Mesendoderm (in vitro differentiated cells): ENCODE results near the gene INCA1.

ENCODE experiments used
- DNase-seq: peaks from one replicate; pipeline ENCODE4 v3.0.0; 2013
- H2AK5ac ChIP-seq: 2 replicates; pipeline ENCODE4 v1.6.1; 2013; ENCODE audit warnings: low read length, inconsistent platforms
- H2BK120ac ChIP-seq: 2 replicates; pipeline ENCODE4 v1.6.1; 2013; ENCODE audit warnings: low read depth, mild to moderate bottlenecking, low read length, moderate library complexity, mixed read lengths
- H2BK15ac ChIP-seq: replicated peaks from 2 replicates; pipeline ENCODE4 v1.6.1; 2013; ENCODE audit warnings: low read depth, mild to moderate bottlenecking, moderate library complexity
- H2BK5ac ChIP-seq: 2 replicates; pipeline ENCODE4 v1.6.1; 2013; ENCODE audit warnings: low read length, inconsistent platforms
- H3K18ac ChIP-seq: 2 replicates; pipeline ENCODE4 v1.6.1; 2013; ENCODE audit warnings: mild to moderate bottlenecking, low read length, mixed read lengths
- H3K23ac ChIP-seq: one replicate; pipeline ENCODE4 v1.6.1; 2013; ENCODE audit warnings: low read length
- H3K27ac ChIP-seq: 2 replicates; pipeline ENCODE4 v1.5.1; 2013; ENCODE audit warnings: low read depth, mild to moderate bottlenecking, inconsistent platforms, low read length, moderate library complexity
- H3K27me3 ChIP-seq: 2 replicates; pipeline ENCODE4 v1.6.1; 2013; ENCODE audit warnings: low read length, control low read depth, mild to moderate bottlenecking, inconsistent platforms; ENCODE audit not compliant: insufficient read depth, poor library complexity
- H3K36me3 ChIP-seq: 2 replicates; pipeline ENCODE4 v1.6.1; 2013; ENCODE audit warnings: low read length, inconsistent platforms; ENCODE audit not compliant: control insufficient read depth, insufficient read depth
- H3K4ac ChIP-seq: one replicate; pipeline ENCODE4 v1.6.1; 2013; ENCODE audit warnings: low read depth, mild to moderate bottlenecking, low read length, moderate library complexity
- H3K4me1 ChIP-seq: 2 replicates; pipeline ENCODE4 v1.6.1; 2013; ENCODE audit warnings: low read depth, low read length, inconsistent platforms; ENCODE audit not compliant: control insufficient read depth
- H3K4me2 ChIP-seq: 2 replicates; pipeline ENCODE4 v1.6.1; 2013; ENCODE audit warnings: low read length
- H3K4me3 ChIP-seq: 2 replicates; pipeline ENCODE4 v1.5.1; 2013; ENCODE audit warnings: mild to moderate bottlenecking, low read length
- H3K56ac ChIP-seq: one replicate; pipeline ENCODE4 v1.6.1; 2013; ENCODE audit warnings: low read length
- H3K79me1 ChIP-seq: 2 replicates; pipeline ENCODE4 v1.6.1; 2013; ENCODE audit warnings: low read length, inconsistent platforms
- H3K79me2 ChIP-seq: 2 replicates; pipeline ENCODE4 v1.6.1; 2013; ENCODE audit warnings: mild to moderate bottlenecking, low read length; ENCODE audit not compliant: control insufficient read depth, insufficient read depth
- H3K9ac ChIP-seq: 2 replicates; pipeline ENCODE4 v1.6.1; 2013; ENCODE audit warnings: low read length, inconsistent platforms
- H4K5ac ChIP-seq: one replicate; pipeline ENCODE4 v1.6.1; 2013; ENCODE audit warnings: low read length
- H4K8ac ChIP-seq: one replicate; pipeline ENCODE4 v1.6.1; 2013; ENCODE audit warnings: low read depth, mild to moderate bottlenecking, control low read depth, low read length, moderate library complexity
- WGBS: extraction: QIAGEN DNeasy Blood & Tissue Kit; methylation state at CpG from one replicate; pipeline ENCODE4 v1.1.7; 2013; ENCODE audit warnings: low lambda C conversion rate, missing lambda C conversion rate; ENCODE audit not compliant: insufficient coverage; ENCODE audit errors: extremely low coverage; 5-methylcytosine and 5-hydroxymethylcytosine counted together

Gene INCA1

GRCh38 chr17:5035315-5035714 is 38.0 kb upstream of the INCA1 start, which contains the start of gene SLC52A1:
SLC52A1 (minus strand) TSS chr17:5035426; CDS start chr17:5034606, 820 bp downstream.
- DNase-seq: no peak
- H3K56ac ChIP-seq: peak within 1 kb of the TSS; percentile 15
- no peak within 1 kb of the TSS for H4K5ac ChIP-seq
- no peaks in the 10 kb centered on the region for H3K36me3 ChIP-seq
- H3K4me3 ChIP-seq: no peak within 1 kb of the TSS
- H3K18ac ChIP-seq: no peak within 1 kb of the TSS
- H3K79me1 ChIP-seq: no peaks in the 10 kb centered on the region
- H3K23ac ChIP-seq: no peak within 1 kb of the TSS
- no CpG with 5 or more reads among the region's 24 CpGs for WGBS
- H2AK5ac ChIP-seq: no peak within 1 kb of the TSS
- no peak within 1 kb of the TSS for H3K4ac ChIP-seq
- H3K79me2 ChIP-seq: no peaks in the 10 kb centered on the region
- H3K27me3 ChIP-seq: no peaks in the 10 kb centered on the region
- no peak within 1 kb of the TSS for H2BK5ac ChIP-seq
- H3K4me2 ChIP-seq: no peak within 1 kb of the TSS
- H4K8ac ChIP-seq: no peak within 1 kb of the TSS
- H2BK15ac ChIP-seq: no peak within 1 kb of the TSS
- H3K27ac ChIP-seq: no peak within 1 kb of the TSS
- no peaks in the 10 kb centered on the region for H3K4me1 ChIP-seq
- no peak within 1 kb of the TSS for H2BK120ac ChIP-seq
- no peak within 1 kb of the TSS for H3K9ac ChIP-seq

- WGBS: no CpG with 5 or more reads among the region's 14 CpGs
- Histone ChIP-seq H2BK120ac (no peak overlapping the region), H3K4me3 (no peak overlapping the region), H3K23ac (no peak overlapping the region), H3K4me1 (no peaks in the 10 kb centered on the region), H3K79me1 (no peaks in the 10 kb centered on the region), H3K4ac (no peak overlapping the region), H3K36me3 (no peaks in the 10 kb centered on the region), H3K56ac (no peak overlapping the region), H3K9ac (no peak overlapping the region), H3K27ac (no peak overlapping the region), H4K5ac (no peak overlapping the region), H2AK5ac (no peak overlapping the region), H2BK5ac (no peak overlapping the region), H4K8ac (no peak overlapping the region), H2BK15ac (no peak overlapping the region), H3K79me2 (no peaks in the 10 kb centered on the region), H3K4me2 (no peak overlapping the region), H3K18ac (no peak overlapping the region), H3K27me3 (no peaks in the 10 kb centered on the region)
- DNase-seq: no peak
These were observed 37.3 kb upstream of the INCA1 start for GRCh38 chr17:5034651-5035050.

DNA sequence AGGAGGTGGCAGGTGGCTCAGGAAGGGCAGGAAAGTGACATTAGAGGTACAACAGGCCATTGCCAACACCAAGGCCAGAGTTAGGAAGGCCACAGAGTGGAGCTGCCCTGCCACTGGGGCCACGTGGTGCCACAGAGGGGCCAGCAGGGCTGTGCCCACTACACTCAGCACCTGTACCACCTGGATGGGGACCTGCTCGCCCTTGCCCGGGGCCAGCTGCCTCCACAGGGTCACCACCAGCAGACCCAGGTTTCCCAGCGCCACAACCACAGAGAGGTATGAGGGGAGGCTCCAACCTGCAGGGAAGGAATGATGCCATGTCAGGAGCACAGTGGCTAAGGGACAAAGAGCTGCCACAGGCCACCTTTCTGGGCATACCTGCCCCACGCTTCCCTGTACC is 36.7 kb upstream of the INCA1 start:
- Histone ChIP-seq H4K5ac (no peak overlapping the region), H3K79me1 (no peaks in the 10 kb centered on the region), H4K8ac (no peak overlapping the region), H3K79me2 (no peaks in the 10 kb centered on the region), H3K18ac (no peak overlapping the region), H3K4me1 (no peaks in the 10 kb centered on the region), H3K23ac (no peak overlapping the region), H3K4me3 (no peak overlapping the region), H3K9ac (no peak overlapping the region), H2BK15ac (no peak overlapping the region), H3K56ac (no peak overlapping the region), H2BK5ac (no peak overlapping the region), H3K27ac (no peak overlapping the region), H3K27me3 (no peaks in the 10 kb centered on the region), H3K36me3 (no peaks in the 10 kb centered on the region), H3K4ac (no peak overlapping the region), H3K4me2 (no peak overlapping the region), H2BK120ac (no peak overlapping the region), H2AK5ac (no peak overlapping the region)
- DNase-seq: no peak
- WGBS: no CpG with 5 or more reads among the region's 5 CpGs

GRCh38 chr17:5033352-5034015 is 36.2 kb upstream of the INCA1 start:
- Histone ChIP-seq H3K79me1 (no peaks in the 10 kb centered on the region), H3K4me2 (no peak overlapping the region), H3K36me3 (no peaks in the 10 kb centered on the region), H2BK15ac (no peak overlapping the region), H4K5ac (no peak overlapping the region), H4K8ac (no peak overlapping the region), H2BK120ac (no peak overlapping the region), H3K27ac (no peak overlapping the region), H3K9ac (no peak overlapping the region), H3K4me1 (no peaks in the 10 kb centered on the region), H3K4me3 (no peak overlapping the region), H3K18ac (no peak overlapping the region), H3K4ac (no peak overlapping the region), H2AK5ac (no peak overlapping the region), H3K79me2 (no peaks in the 10 kb centered on the region), H2BK5ac (no peak overlapping the region), H3K56ac (no peak overlapping the region), H3K23ac (no peak overlapping the region), H3K27me3 (no peaks in the 10 kb centered on the region)
- DNase-seq: no peak
- WGBS: no CpG with 5 or more reads among the region's 13 CpGs

GRCh38 chr17:5032865-5033264 is 35.5 kb upstream of the INCA1 start:
- H2BK120ac ChIP-seq: no peak overlapping the region
- H3K79me1 ChIP-seq: no peaks in the 10 kb centered on the region
- DNase-seq: no peak
- no peak overlapping the region for H3K4me2 ChIP-seq
- no peak overlapping the region for H3K4me3 ChIP-seq
- no peak overlapping the region for H4K5ac ChIP-seq
- H3K9ac ChIP-seq: no peak overlapping the region
- H3K56ac ChIP-seq: no peak overlapping the region
- no CpG with 5 or more reads among the region's 6 CpGs for WGBS
- no peaks in the 10 kb centered on the region for H3K4me1 ChIP-seq
- H4K8ac ChIP-seq: no peak overlapping the region
- H3K79me2 ChIP-seq: no peaks in the 10 kb centered on the region
- no peak overlapping the region for H3K23ac ChIP-seq
- H3K36me3 ChIP-seq: no peaks in the 10 kb centered on the region
- H3K27me3 ChIP-seq: no peaks in the 10 kb centered on the region
- no peak overlapping the region for H2BK5ac ChIP-seq
- H3K4ac ChIP-seq: no peak overlapping the region
- H3K18ac ChIP-seq: no peak overlapping the region
- H2BK15ac ChIP-seq: no peak overlapping the region
- no peak overlapping the region for H2AK5ac ChIP-seq
- no peak overlapping the region for H3K27ac ChIP-seq
